ENCODE results near the gene TUBE1.

Gene TUBE1

GRCh38 chr6:112036088-112036637 is 51.1 kb downstream of the TUBE1 start:
- Mint-ChIP-seq H3K36me3 (ENCODE audit: low read depth) (no peaks in the 10 kb centered on the region), H3K27ac (no peak overlapping the region), H3K9me3 (no peaks in the 10 kb centered on the region), H3K27me3 (ENCODE audit: low read depth) (peaks cover 7% of the 10 kb centered on the region), H3K4me1 (peaks cover 25% of the 10 kb centered on the region), H3K4me3 (no peak overlapping the region)
- no peak for TF ChIP-seq CTCF (IDR thresholded peaks at IDR 0.05; ENCODE audit: unreplicated experiment in 3 of 3)

- TF ChIP-seq CTCF (IDR thresholded peaks at IDR 0.05; ENCODE audit: unreplicated experiment in 3 of 3), result no peak
- Mint-ChIP-seq H3K4me3 (no peak overlapping the region), H3K9me3 (no peaks in the 10 kb centered on the region), H3K27ac (no peak overlapping the region), H3K4me1 (peaks cover 31% of the 10 kb centered on the region), H3K27me3 (ENCODE audit: low read depth) (peaks cover 7% of the 10 kb centered on the region), H3K36me3 (ENCODE audit: low read depth) (no peaks in the 10 kb centered on the region)
These were observed 52.7 kb downstream of the TUBE1 start for GRCh38 chr6:112034616-112034995.

GRCh38 chr6:112033791-112034615 is 53.3 kb downstream of the TUBE1 start:
- Mint-ChIP-seq H3K27me3 (ENCODE audit: low read depth) (peaks cover 7% of the 10 kb centered on the region), H3K36me3 (ENCODE audit: low read depth) (no peaks in the 10 kb centered on the region), H3K9me3 (no peaks in the 10 kb centered on the region), H3K4me3 (no peak overlapping the region), H3K4me1 (peaks cover 34% of the 10 kb centered on the region), H3K27ac (peak overlapping the region in 2 of 3 experiments; percentile 24 to 74)
- no peak for TF ChIP-seq CTCF (IDR thresholded peaks at IDR 0.05; ENCODE audit: unreplicated experiment in 3 of 3)

- peaks cover 3% of the 10 kb centered on the region for H3K27me3 Mint-ChIP-seq (ENCODE audit: low read depth)
- H3K36me3 Mint-ChIP-seq (ENCODE audit: low read depth), result no peaks in the 10 kb centered on the region
- H3K4me3 Mint-ChIP-seq, result no peak overlapping the region
- no peak for TF ChIP-seq CTCF (IDR thresholded peaks at IDR 0.05; ENCODE audit: unreplicated experiment in 3 of 3)
- H3K4me1 Mint-ChIP-seq, result peaks cover 42% of the 10 kb centered on the region
- H3K27ac Mint-ChIP-seq, result no peak overlapping the region
- H3K9me3 Mint-ChIP-seq, result no peaks in the 10 kb centered on the region
These were observed 54.6 kb downstream of the TUBE1 start for GRCh38 chr6:112032728-112033127.

- Mint-ChIP-seq H3K9me3 (no peaks in the 10 kb centered on the region), H3K4me1 (peaks cover 42% of the 10 kb centered on the region), H3K27me3 (ENCODE audit: low read depth) (peaks cover 3% of the 10 kb centered on the region), H3K4me3 (no peak overlapping the region), H3K27ac (no peak overlapping the region), H3K36me3 (ENCODE audit: low read depth) (no peaks in the 10 kb centered on the region)
- no peak for TF ChIP-seq CTCF (IDR thresholded peaks at IDR 0.05; ENCODE audit: unreplicated experiment in 3 of 3)
These were observed 55.3 kb downstream of the TUBE1 start for GRCh38 chr6:112031960-112032359.
